Globus pallidus (tissue), 1 donor: Measurements from ENCODE around the gene SUPT6H.

Source experiments
- DNase-seq: peaks from one replicate; pipeline ENCODE4 v3.0.0-alpha.2; 2015; ENCODE audit warnings: low spot score

SUPT6H gene

DNA sequence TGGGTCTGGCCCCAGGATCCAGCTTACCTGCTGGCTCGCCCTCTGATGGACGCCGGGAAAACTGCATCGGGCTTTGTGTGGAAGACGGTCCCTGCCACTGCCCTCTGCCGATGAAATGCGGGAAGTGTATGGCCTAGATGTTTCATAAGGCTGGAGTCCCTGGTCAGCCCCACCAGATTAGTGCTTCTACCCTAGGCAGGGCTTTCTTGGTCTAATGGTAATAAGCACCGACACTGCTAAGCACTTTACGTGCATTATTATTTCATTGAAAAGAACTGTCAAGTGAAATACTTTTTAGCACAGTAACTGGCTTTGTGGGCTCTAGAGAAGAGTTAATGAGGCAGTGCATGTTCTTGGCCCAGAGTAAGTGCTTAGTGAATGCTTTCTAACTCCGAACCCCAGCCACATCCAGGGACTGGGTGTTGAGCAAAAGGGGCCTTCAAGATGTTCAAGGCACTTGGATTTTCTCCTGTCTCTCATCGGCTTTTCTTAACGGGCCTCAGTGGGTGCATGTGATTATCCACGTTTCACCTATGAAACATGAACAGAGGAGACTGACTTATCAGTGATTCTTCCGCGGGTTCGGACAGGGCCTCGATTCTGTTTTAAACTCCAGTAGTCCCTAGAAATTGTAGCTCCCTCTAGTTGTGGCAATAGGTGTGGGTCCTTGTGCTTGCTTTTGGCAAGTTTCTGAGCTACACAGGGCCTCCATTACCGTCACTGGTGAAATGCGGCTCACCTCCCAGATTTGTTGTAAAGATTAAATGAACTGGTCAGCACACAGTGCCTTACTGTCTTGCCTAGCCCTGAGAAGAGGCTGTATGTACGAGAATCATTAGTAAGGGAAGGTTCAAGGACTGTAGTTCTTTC lies 88.4 kb downstream of the SUPT6H start:
- DNase-seq, result peak; percentile 91

DNA sequence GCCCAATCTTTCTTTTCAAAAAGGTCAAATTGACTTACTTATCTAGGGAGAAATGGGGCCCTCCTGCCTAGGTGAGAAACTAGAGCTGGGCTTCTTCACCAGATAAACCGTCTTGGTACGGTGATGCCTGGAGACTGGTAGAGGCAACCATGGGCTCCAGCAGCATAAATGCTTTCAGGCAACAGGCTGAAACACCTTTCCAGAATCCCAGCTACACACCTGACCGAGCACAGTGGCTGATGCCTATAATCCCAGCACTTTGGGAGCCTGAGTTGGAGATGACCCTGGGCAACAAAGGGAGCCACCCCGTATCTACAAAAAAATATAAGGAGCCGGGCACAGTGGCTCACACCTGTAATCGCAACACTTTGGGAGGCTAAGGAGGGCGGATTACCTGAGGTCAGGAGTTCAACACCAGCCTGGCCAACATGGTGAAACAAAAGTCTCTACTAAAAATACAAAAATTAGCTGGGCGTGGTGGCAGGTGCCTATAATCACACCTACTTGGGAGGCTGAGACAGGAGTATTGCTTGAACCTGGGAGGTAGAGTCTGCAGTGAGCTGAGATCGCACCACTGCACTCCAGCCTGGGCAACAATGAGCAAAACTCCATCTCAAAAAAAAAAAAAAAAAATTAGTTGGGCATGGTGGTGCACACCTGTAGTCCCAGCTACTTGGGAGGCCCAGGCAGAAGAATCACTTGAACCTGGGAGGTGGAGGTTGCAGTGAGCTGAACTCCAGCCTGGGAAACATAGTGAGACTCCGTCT lies 89.8 kb downstream of the SUPT6H start:
- DNase-seq, result no peak
